Right cardiac atrium (tissue), 5 donors: ENCODE data around the gene KRTAP29-1. TPM values are rescaled to one million over a fixed set of nuclear protein-coding genes. Genes with fewer than 3 reads are reported as not detected.
"Not testable (repeated sequence)": the region's sequence is repeated elsewhere in the genome, so short reads cannot be mapped to it uniquely, and the experiment has no call there.

Experiments used
- ATAC-seq, 2 donors: fragments of 200-7000 bp; cut with Tn5 transposase; one replicate each; pipeline versions ENCODE4 v1.8.0 to v1.9.1; 2020; ENCODE audit warnings: moderate library complexity in 2 of 2, mild to moderate bottlenecking in 1 of 2
- DNase-seq, 3 donors: peaks; one replicate each; pipeline ENCODE4 v3.0.0-alpha.2; 2020
- H3K27ac ChIP-seq: one replicate; pipeline ENCODE4 v1.5.1; 2013; ENCODE audit warnings: mild to moderate bottlenecking, low read length, control low read depth, moderate library complexity
- H3K27me3 ChIP-seq: one replicate; pipeline ENCODE4 v1.6.1; 2013; ENCODE audit not compliant: control insufficient read depth, insufficient read depth
- H3K4me1 ChIP-seq: one replicate; pipeline ENCODE4 v1.6.1; 2013; ENCODE audit warnings: low read length; ENCODE audit not compliant: control insufficient read depth, insufficient read depth
- H3K4me3 ChIP-seq: one replicate; pipeline ENCODE4 v1.5.1; 2013; ENCODE audit warnings: low read length, control low read depth
- H3K9me3 ChIP-seq: one replicate; pipeline ENCODE4 v1.6.1; 2013; ENCODE audit warnings: low read length; ENCODE audit not compliant: control insufficient read depth
- WGBS: extraction: QIAGEN DNeasy Blood & Tissue Kit; methylation state at CpG from one replicate; pipeline ENCODE4 v1.1.7; 2013; 5-methylcytosine and 5-hydroxymethylcytosine counted together
- intact Hi-C, 4 donors: fragments of 100-400 bp; cut with DNase I; formaldehyde crosslinking; loops; one replicate each; pipeline versions ENCODE4 v1.11.0 to v1.14.0; 2022 to 2023
- polyA plus RNA-seq: library from polyadenylated mRNA; stranded (reverse); fragments of 200-250 nt; gene quantifications from one replicate; pipeline ENCODE4 v1.2.3, GENCODE V29; 2013
- total RNA-seq, 4 donors: library from RNA; stranded (reverse); fragmentation: NEBNext Ultra II Directional; extraction: Animal tissue kit (Norgen Biotek cat#: 25700); gene quantifications; one replicate each; pipeline ENCODE4 v1.2.1, GENCODE V29; 2021
- donor health status: healthy with polysubstance abuse.
- donor health status: DM: no; HTN: yes; CAD: no.
- donor health status: DM: no; HTN: no; CAD: no.
- donor health status: DM: no; HTN: yes; CAD: no; lungs with severe emphysema.
- donor health status: DM: yes; HTN: yes; CAD: no.

KRTAP29-1 gene
- total and polyA plus RNA-seq, 5 donors = not detected

GRCh38 chr17:41284546-41284945 is 18.1 kb downstream of the KRTAP29-1 start:
- 35% methylated on average over 2 of the region's 2 CpGs for WGBS
- ATAC-seq = no peak
- no peak overlapping the region for H3K4me3 ChIP-seq
- intact Hi-C loops = no loop called here
- no peaks in the 10 kb centered on the region for H3K4me1 ChIP-seq
- no peak for DNase-seq
- H3K27ac ChIP-seq = no peak overlapping the region
- peaks cover 3% of the 10 kb centered on the region for H3K27me3 ChIP-seq
- H3K9me3 ChIP-seq = no peaks in the 10 kb centered on the region

DNA sequence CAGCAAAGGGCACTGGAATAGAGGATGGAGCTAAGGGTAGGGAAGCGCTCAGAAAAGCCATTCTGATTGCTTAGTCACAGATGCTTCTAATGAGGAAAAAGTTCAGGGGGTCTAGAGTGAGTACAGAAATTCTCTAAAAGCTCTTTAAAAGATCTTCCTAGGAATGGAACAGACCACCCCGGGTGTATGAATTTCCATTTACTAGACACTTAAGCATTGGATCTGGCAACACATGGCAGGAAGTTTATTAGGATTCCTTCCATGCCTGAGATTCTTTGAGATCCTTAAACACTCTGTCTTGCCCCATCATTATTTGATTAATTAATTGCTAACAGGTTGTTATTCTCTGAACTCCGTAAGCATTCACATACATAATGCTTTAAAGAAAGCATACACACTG is 18.6 kb downstream of the KRTAP29-1 start:
- ATAC-seq (no peak), DNase-seq (no peak)
- 46% methylated on average over 3 of the region's 3 CpGs for WGBS
- intact Hi-C loops = no loop called here
- no peak overlapping the region for H3K4me3 ChIP-seq
- H3K27me3 ChIP-seq = peaks cover 3% of the 10 kb centered on the region
- no peak overlapping the region for H3K27ac ChIP-seq
- no peaks in the 10 kb centered on the region for H3K4me1 ChIP-seq
- H3K9me3 ChIP-seq = no peaks in the 10 kb centered on the region

DNA sequence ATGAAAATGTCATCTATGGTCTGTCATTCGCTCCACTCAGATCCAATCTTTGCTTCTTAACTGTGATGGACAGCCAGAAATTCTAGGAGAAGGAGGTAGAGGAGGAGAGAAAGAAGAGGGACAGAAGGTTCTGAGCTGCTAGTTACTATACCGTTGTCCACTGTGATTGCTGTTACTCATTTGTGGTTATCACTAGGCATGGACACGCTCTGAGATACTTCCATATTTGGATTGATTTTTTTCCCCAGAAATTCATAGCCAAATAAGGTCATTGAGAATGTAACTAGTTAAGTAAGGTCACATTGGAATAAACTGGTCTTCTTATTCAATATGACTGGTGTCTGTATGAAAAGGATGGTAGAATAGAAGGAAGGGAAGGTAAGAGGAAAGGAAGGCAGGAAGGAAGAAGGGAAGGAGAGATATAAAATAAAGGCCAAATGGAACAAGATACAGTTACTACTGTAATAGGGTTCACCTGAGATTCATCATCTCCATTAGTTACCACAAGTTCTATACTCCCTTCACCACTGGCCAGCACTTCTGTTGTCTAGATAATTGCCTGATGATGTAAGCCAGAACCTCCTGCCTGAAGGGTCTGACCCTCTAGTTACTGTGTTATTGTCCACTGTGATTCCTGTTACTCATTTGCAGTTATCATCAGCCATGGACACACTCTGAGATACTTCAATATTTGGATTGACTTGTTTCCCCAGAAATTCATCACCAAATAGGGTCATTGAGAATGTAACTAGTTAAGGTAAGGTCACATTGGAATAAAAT is 24.3 kb downstream of the KRTAP29-1 start:
- Histone ChIP-seq H3K9me3 (no peaks in the 10 kb centered on the region), H3K4me3 (no peak overlapping the region), H3K27ac (no peak overlapping the region), H3K27me3 (peaks cover 3% of the 10 kb centered on the region), H3K4me1 (no peaks in the 10 kb centered on the region)
- DNase-seq (no peak), ATAC-seq (no peak)
- WGBS = 82% methylated on average over 3 of the region's 3 CpGs
- intact Hi-C loops = no loop called here

GRCh38 chr17:41275648-41276190 is 26.9 kb downstream of the KRTAP29-1 start, which contains the start of gene KRTAP9-7:
Gene KRTAP9-7, plus strand, starts transcription at chr17:41275698. Its CDS starts 0 bp downstream, at chr17:41275698.
- DNase-seq, intact Hi-C loops, ATAC-seq: not testable (repeated sequence)

DNA sequence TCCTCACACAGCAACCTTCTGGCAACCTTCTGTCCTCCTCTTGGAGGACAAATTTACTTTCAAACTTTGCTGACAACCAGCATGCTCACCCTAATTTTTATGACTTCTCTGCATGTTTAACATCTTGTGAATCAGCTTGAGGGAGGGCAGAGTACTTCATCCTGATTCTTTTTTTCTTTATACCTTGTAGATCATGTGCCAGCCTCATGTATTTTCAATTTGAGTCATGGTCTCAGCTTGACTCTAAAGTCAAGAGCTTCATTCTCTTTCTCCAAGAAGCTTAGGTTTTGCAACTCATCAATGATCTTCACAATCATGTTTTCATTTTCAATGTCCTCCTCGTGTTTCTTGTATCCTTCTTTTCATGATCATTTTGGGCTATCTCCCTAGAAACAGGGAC is 30.8 kb downstream of the KRTAP29-1 start:
- ATAC-seq = no peak
- DNase-seq = no peak
- WGBS = no CpG with 5 or more reads among the region's 1 CpG

More at GRCh38 chr17:41275648-41276190, 26.9 kb downstream of the KRTAP29-1 start, which contains the start of gene KRTAP9-7:
- H3K9me3 ChIP-seq, H3K4me1 ChIP-seq, H3K27ac ChIP-seq, H3K4me3 ChIP-seq, H3K27me3 ChIP-seq: not testable (repeated sequence)
- WGBS = 86% methylated on average over 3 of the region's 3 CpGs

DNA sequence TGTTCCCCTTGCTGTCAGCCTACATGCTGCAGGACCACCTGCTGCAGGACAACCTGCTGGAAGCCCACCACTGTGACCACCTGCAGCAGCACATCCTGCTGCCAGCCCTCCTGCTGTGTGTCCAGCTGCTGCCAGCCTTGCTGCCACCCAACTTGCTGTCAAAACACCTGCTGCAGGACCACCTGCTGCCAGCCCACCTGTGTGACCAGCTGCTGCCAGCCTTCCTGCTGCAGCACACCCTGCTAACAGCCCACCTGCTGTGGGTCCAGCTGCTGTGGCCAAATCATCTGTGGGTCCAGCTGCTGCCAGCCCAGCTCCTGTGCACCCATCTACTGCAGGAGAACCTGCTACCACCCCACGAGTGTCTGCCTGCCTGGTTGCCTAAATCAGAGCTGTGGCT is 31.3 kb downstream of the KRTAP29-1 start:
- intact Hi-C loops, DNase-seq, H3K27ac ChIP-seq, H3K9me3 ChIP-seq, H3K27me3 ChIP-seq, H3K4me1 ChIP-seq, H3K4me3 ChIP-seq, ATAC-seq: not testable (repeated sequence)
- no CpG with 5 or more reads among the region's 1 CpG for WGBS

More for the DNA sequence above, 30.8 kb downstream of the KRTAP29-1 start:
- Histone ChIP-seq H3K4me3 (no peak overlapping the region), H3K27me3 (no peaks in the 10 kb centered on the region), H3K27ac (no peak overlapping the region), H3K9me3 (no peaks in the 10 kb centered on the region), H3K4me1 (no peaks in the 10 kb centered on the region)
- intact Hi-C loops = no loop called here

DNA sequence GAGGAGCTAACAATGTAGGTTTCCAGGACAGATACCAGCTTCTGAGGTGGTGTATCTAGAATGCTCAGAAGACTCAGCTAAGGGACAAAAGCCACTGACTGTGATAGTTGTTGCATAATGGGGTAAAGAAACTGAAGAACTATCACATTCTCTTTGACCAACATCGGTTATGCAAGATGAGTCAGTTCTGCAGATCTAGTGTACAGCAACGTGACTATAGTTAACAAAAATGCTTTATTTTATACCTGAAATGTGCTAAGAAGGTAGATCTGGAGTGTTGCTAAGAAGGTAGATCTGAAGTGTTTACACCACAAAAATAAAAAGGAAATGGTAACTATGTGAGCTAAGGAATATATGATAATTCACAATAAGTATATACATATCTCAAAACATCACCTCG is 34.9 kb downstream of the KRTAP29-1 start:
- no CpG with 5 or more reads among the region's 3 CpGs for WGBS
- Histone ChIP-seq H3K9me3 (no peaks in the 10 kb centered on the region), H3K4me3 (no peak overlapping the region), H3K27ac (no peak overlapping the region), H3K27me3 (no peaks in the 10 kb centered on the region), H3K4me1 (no peaks in the 10 kb centered on the region)
- ATAC-seq (no peak), DNase-seq (no peak)
- intact Hi-C loops = no loop called here

DNA sequence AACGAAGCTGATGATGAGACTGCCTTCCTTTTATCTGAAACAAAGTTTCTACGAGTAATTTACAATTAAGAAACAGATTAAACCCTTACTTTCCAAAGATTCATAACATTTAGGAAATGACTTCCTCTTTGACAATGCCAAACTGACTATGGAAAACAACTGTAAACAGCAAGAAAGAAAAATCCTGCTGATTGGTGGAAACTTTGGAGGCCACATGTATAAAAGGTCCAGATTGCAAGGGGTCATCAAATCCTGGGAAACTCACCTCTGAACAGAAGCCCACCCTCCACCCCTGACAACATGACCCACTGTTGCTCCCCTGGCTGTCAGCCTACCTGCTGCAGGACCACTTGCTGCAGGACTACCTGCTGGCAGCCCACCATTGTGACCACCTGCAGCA is 37.6 kb downstream of the KRTAP29-1 start, which contains the start of gene KRTAP9-6:
Gene KRTAP9-6, plus strand, starts transcription at position 301 of the 400 bp plus-strand sequence. Its CDS starts 0 bp downstream, at position 301.
- 35% methylated on average over 2 of the region's 2 CpGs for WGBS

DNA sequence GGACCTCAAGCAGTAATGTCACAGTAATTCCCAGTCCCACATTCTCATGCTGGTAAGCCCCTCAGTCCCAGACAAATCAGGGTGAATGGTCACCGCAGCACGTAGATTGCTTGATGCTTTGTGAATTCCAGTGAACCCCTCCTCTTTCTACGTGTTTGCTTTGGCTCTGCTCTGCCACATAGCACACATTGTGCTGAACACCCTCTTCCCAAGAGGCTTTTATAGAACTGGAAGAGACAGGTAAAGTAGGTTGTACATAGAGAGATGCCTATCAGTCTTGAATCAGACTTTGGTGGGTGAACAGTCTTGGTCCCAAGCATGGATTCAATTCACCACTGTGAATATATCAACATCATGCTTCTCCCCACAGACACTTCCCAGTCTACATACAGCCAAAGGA is 38.1 kb downstream of the KRTAP29-1 start:
- H3K4me1 ChIP-seq = no peaks in the 10 kb centered on the region
- WGBS = 73% methylated on average over 3 of the region's 3 CpGs
- ATAC-seq (no peak), DNase-seq (no peak)
- H3K4me3 ChIP-seq = no peak overlapping the region
- intact Hi-C loops = no loop called here
- H3K27me3 ChIP-seq = no peaks in the 10 kb centered on the region
- no peak overlapping the region for H3K27ac ChIP-seq
- H3K9me3 ChIP-seq = no peaks in the 10 kb centered on the region

More for the DNA sequence above, 37.6 kb downstream of the KRTAP29-1 start, which contains the start of gene KRTAP9-6:
- Histone ChIP-seq H3K4me1 (no peaks in the 10 kb centered on the region), H3K9me3 (no peaks in the 10 kb centered on the region), H3K27me3 (no peaks in the 10 kb centered on the region), H3K4me3 (no peak within 1 kb of the TSS), H3K27ac (no peak within 1 kb of the TSS)
- ATAC-seq (no peak), DNase-seq (no peak)
- intact Hi-C loops = no loop called here

DNA sequence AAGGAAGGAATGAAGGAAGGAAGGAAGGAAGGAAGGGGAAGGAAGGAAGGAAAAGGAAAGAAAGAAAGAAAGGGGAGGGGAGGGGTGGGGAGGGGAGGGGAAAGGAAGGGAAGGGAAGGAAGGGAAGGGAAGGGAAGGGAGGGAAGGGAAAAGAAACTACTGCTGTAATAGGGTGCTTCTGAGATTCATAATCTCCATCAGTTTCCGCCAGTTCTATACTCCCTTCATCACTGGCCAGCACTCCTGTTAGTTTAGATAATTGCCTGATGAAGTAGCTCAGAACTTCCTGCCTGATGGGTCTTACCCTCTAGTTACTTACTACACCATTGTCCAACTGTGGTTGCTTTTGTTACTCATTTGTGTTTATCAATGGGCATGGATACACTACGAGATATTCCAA is 39.4 kb downstream of the KRTAP29-1 start:
- H3K4me1 ChIP-seq = no peaks in the 10 kb centered on the region
- WGBS = 78% methylated on average over 2 of the region's 2 CpGs
- no peaks in the 10 kb centered on the region for H3K27me3 ChIP-seq
- H3K4me3 ChIP-seq = no peak overlapping the region
- intact Hi-C loops = no loop called here
- DNase-seq (no peak), ATAC-seq (no peak)
- H3K27ac ChIP-seq = no peak overlapping the region
- no peaks in the 10 kb centered on the region for H3K9me3 ChIP-seq

DNA sequence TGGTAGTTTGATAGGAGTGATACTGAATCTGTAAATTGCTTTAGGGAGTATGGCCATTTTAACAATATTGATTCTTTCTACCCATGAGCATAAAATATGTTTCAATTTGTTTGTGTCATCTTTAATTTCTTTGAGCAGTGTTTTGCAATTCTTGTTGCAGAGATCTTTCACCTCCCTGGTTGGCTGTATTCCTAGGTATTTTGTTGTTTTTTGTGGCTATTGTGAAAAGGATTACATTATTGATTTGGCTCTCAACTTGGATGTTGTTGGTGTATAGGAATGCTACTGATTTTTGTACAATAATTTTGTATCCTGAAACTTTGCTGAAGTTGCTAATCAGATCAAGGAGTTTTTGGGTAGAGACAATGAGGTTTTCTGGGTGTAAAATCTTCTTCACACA is 44.2 kb downstream of the KRTAP29-1 start:
- Histone ChIP-seq H3K27ac (no peak overlapping the region), H3K4me1 (no peaks in the 10 kb centered on the region), H3K9me3 (no peaks in the 10 kb centered on the region), H3K27me3 (no peaks in the 10 kb centered on the region), H3K4me3 (no peak overlapping the region)
- no peak for DNase-seq
- intact Hi-C loops = no loop called here
- ATAC-seq = no peak
